GM18498 (cell line): Measurements from ENCODE around the gene CPED1.
A peak's percentile ranks its signal among the peaks of the same experiment; 100 is the strongest.
"Not testable (repeated sequence)": the region's sequence is repeated elsewhere in the genome, so short reads cannot be mapped to it uniquely, and the experiment has no call there.

Source experiments
- ATAC-seq: cut with Tn5 transposase; IDR thresholded peaks from one replicate; pipeline ENCODE4 v1.9.1; 2021; ENCODE audit warnings: mild to moderate bottlenecking, moderate library complexity; ENCODE audit not compliant: unreplicated experiment

CPED1 gene

GRCh38 chr7:121303422-121304101 is 315.1 kb downstream of the CPED1 start:
- ATAC-seq = no peak

GRCh38 chr7:121304102-121304658 is 315.7 kb downstream of the CPED1 start:
- no peak for ATAC-seq

DNA sequence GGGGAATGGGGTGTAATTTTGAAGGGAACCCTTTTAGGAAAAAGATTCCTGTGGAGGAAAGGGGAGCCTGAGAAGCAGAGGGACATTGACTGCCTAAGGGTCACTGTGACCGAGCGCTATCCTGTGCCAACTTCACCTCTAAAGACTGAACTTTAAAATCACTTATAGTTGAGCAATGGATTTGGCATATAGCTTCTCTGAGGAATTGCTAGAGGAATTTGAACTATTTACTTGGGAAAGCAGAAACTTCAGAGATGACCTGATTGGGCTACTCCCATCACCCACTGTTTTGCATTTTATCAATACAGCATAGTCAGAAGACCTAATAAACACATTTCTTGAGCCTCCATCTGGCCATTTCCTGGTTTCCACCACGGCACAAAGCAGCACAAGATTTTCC is 316.6 kb downstream of the CPED1 start:
- no peak for ATAC-seq

DNA sequence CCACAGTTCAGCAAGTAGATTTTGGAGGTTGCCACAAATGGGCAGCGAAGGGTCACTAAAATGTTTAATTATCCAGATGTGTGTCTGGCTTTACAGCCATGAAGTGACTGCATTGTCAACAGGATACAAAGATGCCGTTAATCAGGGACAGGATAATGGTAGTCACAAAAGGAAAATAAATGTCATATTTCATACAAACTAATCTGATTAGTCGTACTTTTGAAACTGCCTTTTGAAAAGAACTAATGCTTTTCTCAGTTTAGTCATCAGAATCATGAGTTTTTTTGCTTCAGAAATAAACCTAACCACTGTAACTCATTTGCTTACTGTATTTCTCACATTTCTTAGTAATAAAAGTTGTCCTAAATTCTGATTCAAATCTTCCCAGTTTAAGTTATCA is 318.1 kb downstream of the CPED1 start:
- peak; percentile 20 for ATAC-seq

GRCh38 chr7:121307021-121307574 is 318.6 kb downstream of the CPED1 start:
- peak; percentile 28 for ATAC-seq

DNA sequence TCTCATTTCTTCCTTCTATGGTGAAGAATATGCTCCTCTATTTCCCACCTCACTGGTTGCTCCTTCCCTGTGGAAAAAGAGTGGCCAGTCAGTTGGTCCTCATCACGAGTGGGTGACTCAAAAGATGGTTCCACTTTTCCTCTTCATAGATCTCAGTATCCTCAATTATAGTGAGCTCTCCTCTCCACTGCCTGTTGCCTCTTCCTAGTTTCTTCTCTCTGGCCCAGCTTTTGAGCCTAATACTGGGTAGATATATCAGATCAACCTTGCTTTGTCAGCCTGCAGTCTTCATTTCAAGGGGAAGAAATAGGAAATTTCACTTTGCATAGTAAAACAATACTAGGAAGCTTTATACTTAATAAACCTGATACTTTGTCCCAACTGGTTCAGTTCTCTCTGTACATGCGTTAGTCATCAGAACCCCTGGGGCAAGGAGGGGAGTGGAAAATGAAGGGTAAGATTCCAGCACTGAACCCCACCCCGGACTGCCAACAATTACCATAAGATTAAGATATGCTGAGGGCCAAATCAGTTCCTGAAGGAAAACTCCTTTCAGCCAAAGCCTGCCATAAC is 324.8 kb downstream of the CPED1 start:
- ATAC-seq = peak; percentile 5

DNA sequence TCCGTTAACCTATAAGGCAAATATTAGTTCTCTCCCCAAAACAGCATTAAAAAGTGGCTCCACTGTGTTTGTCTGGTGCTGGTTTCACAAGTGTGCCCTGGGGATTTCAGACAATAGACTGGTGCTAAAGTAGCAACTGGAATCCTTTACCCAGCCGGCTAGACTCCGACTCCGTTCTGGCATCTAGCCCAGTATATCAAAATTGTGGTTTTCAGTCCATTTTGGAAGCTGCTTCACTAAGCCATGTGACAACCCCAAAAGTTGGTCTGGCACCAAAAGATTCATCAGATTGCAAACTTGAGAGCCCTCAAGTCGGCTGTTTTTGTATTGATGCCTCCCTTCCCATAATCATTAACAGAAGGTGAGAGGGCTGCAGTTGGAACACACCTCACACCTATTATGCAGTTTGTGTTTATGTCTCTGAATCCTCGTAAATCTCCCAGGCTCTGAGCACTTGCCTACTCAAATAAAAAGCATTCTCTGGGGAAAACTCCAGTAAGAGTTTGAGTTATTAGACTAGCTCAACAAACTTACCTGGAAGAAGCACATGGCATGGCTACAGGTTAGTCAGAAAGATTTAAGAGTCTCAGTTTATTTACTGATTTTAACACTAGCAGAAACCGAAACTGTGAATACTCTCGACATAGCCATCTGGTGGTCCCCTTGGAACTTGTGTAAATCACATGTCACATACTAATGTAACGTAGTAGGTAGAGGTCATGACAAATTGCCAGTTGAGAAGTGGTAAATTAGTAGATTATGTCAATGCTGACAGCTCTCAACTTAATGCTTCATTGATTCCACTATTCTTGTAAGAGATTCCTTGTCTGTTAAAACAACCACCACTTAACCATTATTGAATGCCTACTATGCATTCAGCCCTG is 325.5 kb downstream of the CPED1 start:
- peak; percentile 93 for ATAC-seq

DNA sequence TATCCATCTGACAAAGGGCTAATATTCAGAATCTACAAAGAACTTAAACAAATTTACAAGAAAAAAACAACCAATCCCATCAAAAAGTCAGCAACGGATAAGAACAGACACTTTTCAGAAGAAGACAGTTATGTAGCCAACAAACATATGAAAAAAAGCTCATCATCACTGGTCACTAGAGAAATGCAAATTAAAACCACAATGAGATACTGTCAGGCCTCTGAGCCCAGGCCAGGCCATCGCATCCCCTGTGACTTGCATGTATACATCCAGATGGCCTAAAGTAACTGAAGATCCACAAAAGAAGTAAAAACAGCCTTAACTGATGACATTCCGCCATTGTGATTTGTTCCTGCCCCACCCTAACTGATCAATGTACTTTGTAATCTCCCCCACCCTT is 326.7 kb downstream of the CPED1 start:
- ATAC-seq = not testable (repeated sequence)

DNA sequence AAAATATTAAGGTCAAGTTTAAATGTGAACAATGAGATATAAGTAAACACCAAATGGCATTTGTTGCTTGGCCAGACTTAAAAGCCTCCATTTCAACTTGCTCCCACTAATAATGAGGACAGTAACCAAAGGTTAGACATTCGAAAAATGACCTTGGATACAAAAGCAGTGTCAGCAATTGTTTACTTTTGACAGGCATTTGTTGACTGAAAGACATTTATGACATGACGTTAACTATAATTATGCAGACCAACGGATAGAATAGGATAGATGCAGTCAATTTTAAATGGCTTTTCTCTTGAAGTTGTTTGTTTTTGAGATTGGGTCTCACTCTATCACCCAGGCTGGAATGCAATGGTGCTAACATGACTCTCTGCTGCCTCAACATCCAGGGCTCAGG is 333.9 kb downstream of the CPED1 start:
- no peak for ATAC-seq

DNA sequence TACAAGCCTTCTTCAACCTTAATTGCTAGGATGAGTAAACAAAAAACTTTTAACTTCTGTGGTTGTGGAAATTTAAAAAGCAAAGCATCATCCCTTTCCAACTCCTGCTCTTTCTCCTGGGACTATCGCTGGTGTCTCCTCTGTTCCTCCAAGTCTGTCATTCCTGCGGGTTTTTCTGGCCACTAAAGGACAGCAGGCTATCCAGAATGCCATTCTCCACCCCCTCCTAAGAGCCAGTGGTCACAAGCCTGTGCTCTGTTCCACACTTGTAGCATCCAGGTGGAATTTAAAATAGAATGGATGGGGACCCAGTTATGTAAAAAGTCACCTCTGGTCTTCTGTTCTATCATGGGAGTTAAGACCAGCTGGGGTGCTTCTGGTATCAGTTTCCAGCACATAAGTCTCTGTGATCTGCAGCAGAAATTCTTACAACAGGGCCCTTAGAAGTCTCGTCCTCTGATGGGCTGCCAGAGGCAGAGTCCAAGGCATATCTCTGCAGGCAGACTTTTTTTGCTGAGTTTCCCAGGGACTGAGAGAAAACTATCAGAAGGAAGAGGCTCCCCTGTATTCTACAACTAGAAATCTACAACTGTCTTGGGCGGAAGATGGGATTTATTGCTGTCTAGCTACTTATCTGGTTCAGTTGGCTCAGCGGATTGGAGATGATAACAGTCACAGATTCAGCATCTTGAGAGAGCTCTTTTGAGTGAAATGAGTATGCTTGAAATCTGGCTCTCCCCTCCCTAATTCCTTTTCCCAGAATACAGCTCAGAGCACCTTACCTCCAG is 335.2 kb downstream of the CPED1 start:
- ATAC-seq = no peak

DNA sequence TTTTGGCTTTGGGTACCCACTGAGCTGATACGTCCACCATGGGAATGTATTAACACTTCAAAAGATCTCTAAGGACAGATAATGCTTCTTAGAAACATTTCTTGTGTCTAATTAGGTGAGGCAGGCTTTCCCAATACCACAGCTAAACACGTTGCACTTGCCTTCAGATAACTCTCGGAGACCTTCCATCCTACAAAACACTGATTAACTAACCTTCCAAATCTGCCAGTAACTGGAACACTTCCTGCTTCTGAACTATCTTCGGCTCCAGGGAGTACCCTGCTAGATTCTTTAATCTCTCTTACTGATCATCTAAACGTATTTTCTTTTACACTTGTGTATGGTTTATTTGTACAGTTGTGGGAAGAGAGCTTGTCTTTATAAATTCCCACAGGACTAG is 339.2 kb downstream of the CPED1 start:
- ATAC-seq = no peak

- ATAC-seq = peak; percentile 24
Measured at GRCh38 chr7:121328508-121329190, 340.1 kb downstream of the CPED1 start, which contains the start of gene WNT16. WNT16 (plus strand) TSS chr7:121329000; CDS start chr7:121329293, 293 bp downstream.

DNA sequence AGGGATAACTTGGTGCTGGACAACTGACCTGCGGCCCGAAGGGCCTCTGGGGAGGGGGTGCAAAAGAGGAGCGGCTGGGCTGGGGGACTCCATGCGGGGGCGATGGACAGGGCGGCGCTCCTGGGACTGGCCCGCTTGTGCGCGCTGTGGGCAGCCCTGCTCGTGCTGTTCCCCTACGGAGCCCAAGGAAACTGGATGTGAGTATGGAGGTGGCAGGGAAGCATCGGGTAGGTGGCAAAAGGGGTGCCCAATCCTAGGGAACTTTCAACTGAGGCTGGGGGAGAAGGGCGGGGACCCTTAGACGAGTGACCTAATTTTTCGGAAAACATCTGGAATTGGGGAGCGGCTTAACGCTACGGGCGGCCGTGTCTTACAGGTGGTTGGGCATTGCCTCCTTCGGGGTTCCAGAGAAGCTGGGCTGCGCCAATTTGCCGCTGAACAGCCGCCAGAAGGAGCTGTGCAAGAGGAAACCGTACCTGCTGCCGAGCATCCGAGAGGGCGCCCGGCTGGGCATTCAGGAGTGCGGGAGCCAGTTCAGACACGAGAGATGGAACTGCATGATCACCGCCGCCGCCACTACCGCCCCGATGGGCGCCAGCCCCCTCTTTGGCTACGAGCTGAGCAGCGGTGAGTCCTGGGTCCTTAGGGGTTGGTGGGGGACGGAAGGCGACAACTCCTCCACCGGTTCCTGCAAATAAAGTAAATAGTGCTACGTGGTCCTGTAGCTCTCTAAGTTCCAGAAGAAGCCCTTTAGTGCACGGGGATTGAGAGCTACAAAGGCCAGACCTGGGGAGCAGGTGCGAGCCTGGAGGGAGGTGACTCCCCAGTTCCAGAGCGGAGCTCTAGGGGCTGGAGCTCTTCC is 340.9 kb downstream of the CPED1 start:
- peak; percentile 74 for ATAC-seq

DNA sequence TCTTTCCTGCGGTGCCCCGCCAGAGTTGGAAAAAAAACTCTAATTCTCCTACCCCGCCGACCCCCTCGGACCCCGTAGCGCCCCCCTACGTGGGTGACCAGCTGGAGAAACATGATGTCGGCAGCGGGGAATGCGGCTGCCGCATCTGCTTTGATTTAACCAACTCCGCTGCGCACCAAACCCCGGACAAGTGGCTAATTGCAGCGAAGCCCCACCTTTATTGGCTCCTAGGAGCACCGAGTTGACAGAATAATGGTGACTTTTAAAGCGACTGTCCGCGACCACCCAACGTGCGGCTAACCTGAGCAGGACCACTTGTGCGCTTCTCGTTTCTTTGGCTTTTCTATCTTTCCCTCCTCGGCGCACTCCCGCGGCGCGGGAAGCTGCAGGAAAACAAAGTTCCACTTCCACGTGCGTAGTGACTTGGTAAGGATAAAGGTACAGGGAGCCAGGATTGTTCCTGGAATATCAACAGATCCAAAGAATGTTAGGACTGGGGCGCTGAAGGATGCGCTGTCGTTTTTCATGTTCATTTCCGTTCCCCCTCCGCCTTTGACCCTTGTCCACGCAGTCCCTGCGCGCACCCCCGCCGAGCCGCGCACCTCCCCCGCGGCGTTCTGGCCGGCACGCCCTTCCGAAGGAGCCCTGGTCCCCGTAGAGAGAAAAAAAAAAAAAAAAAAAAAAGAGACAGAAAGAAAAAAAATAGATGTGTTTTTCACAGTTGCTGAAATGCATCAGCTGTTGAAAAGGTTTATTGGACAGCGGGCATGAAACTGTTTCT is 341.7 kb downstream of the CPED1 start:
- ATAC-seq = peak; percentile 43

GRCh38 chr7:121331048-121331447 is 342.5 kb downstream of the CPED1 start:
- ATAC-seq = no peak

GRCh38 chr7:121331574-121331973 is 343.1 kb downstream of the CPED1 start:
- ATAC-seq = no peak

DNA sequence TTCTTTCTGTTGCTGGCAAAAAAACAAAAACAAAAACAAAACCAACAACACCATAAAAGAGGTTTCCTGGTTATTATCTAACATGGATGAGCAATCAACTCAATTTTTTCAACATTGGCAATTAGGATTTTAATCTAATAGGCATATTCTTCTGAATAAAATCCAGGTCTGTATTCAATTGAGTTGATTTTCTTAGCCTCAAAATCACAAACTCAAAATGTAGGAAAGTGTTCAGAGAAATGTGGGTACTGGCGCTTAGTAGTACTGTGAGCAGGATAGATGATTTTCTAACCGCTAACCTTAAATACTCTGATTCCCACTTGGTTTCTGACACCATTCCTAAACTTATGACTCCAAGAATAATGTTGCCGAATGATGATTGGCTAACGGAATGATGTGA is 345.9 kb downstream of the CPED1 start:
- ATAC-seq = no peak
